ENCODE measurements around the gene GRIK5. TPM values are rescaled to one million over a fixed set of nuclear protein-coding genes. Genes with fewer than 3 reads are reported as not detected.

GRIK5 gene
- total and polyA plus RNA-seq, 2 donors (not counting 3 experiments of a cell fraction or from before 2014, with no cell fraction given): 0.80 to 2.2 TPM

DNA sequence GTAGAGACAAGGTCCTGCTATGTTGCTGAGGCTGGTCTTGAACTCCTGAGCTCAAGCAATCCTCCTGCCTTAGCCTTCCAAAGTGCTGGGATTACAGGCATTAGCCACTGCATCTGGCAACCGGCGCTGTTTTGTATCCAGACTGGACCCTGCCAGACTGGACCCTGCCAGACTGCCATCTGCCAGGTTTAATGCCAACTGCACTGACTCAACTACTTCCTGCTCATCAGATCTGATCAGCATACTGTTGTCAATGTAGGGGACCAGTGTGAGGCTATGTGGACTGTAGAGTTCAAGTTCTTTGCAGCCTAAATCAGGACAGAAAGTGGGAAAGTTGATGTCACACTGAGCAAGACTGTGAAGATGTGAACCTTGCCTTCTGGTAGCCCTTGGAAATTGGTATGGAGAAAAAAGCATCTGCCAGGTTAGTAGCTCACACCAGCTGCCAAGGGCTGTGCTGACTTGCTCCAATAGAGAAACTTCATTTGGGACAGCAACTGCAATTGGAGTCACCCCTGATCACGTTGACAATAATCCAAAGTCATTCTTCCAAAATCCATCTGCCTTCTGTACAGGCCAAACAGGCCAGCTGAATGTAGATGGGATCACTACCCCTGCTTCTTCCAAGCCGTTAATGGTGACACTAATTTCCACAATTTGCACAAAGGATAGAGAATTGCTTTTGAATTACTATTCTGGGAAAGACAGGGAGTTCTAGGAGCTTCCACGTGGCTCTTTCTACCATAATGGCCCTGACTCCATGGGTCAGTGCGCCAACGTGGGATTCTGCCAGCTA, 39.2 kb downstream of the GRIK5 start:
- no peak for DNase-seq (ENCODE audit: low read depth, low spot score)
- no peak for TF ChIP-seq GATA2 (IDR thresholded peaks at IDR 0.05; ENCODE audit: insufficient read depth, insufficient read length, low read depth, low read length)
- TF ChIP-seq JUN (IDR thresholded peaks at IDR 0.05; ENCODE audit: borderline replicate concordance, insufficient read depth, insufficient read length, low read depth): no peak
- no peak for TF ChIP-seq POLR2AphosphoS5 (IDR thresholded peaks at IDR 0.05; ENCODE audit: insufficient read depth, low read depth, low read length)
- TF ChIP-seq EZH2 (IDR thresholded peaks at IDR 0.05; ENCODE audit: borderline replicate concordance, low read depth, low read length, severe bottlenecking): no peak
- TF ChIP-seq, protein P1, sequence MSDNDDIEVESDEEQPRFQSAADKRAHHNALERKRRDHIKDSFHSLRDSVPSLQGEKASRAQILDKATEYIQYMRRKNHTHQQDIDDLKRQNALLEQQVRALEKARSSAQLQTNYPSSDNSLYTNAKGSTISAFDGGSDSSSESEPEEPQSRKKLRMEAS (IDR thresholded peaks at IDR 0.05; ENCODE audit: insufficient read depth, insufficient read length): no peak
- intact Hi-C loops (cut with micrococcal nuclease): no loop called here
- Histone ChIP-seq H3K36me3 (ENCODE audit: control insufficient read depth in 2 of 2, extremely low read depth in 1 of 2, insufficient read depth in 2 of 2, low read length in 2 of 2) (no peaks in the 10 kb centered on the region), H3K79me2 (ENCODE audit: control insufficient read depth, insufficient read depth, low read length) (no peaks in the 10 kb centered on the region), H3K9me3 (replicated peaks; ENCODE audit: control insufficient read depth, insufficient read depth, low read length) (no peaks in the 10 kb centered on the region), H3K27me3 (ENCODE audit: control insufficient read depth in 2 of 2, insufficient read depth in 2 of 2, low read length in 2 of 2) (peaks cover 0 to 4% of the 10 kb centered on the region in 2 experiments), H3K9ac (replicated peaks; ENCODE audit: extremely low read depth, insufficient read depth, low read length) (no peak overlapping the region), H3K9me1 (replicated peaks; ENCODE audit: control insufficient read depth, extremely low read depth, insufficient read depth, low read length) (no peaks in the 10 kb centered on the region), H3K4me1 (ENCODE audit: control insufficient read depth, extremely low read depth, insufficient read depth, low read length) (no peaks in the 10 kb centered on the region), H2AFZ (ENCODE audit: low read depth, low read length) (no peak overlapping the region), H3K27ac (ENCODE audit: insufficient read depth, low read depth, low read length) (no peak overlapping the region), H3K4me3 (replicated peaks in 1 of 3; ENCODE audit: insufficient read depth in 1 of 3, low read depth in 1 of 3, low read length in 3 of 3) (no peak overlapping the region), H3K4me2 (ENCODE audit: insufficient read depth, low read length) (no peak overlapping the region), H4K20me1 (replicated peaks; ENCODE audit: control insufficient read depth, extremely low read depth, insufficient read depth, low read length) (no peaks in the 10 kb centered on the region)
- ChIA-PET POLR2A (no interaction called here), CTCF (interaction anchor here (1.5 to 3.7 kb wide), 2 partner anchors 9 to 14 kb away, joined by 3 to 25 read pairs; no protein-coding TSS in a partner anchor)
- no peak for FAIRE-seq
- dilution Hi-C loops (cut with MboI; ENCODE audit: extremely low pct_ligation_motif_present, low sequenced_read_pairs): no loop called here
- BruUV-seq (replicated peaks): no TSS peak

Measured in endothelial cell of umbilical vein (primary cell).